HG03025 (cell line): Measurements from ENCODE around the gene ADAMTS8.

Experiments used
- ATAC-seq: cut with Tn5 transposase; IDR thresholded peaks from one replicate; pipeline ENCODE4 v1.9.1; 2021; ENCODE audit warnings: mild to moderate bottlenecking, moderate library complexity; ENCODE audit not compliant: unreplicated experiment, low FRiP score

ADAMTS8 gene

GRCh38 chr11:130422251-130422995 lies 6.0 kb downstream of the ADAMTS8 start:
- ATAC-seq, result no peak

DNA sequence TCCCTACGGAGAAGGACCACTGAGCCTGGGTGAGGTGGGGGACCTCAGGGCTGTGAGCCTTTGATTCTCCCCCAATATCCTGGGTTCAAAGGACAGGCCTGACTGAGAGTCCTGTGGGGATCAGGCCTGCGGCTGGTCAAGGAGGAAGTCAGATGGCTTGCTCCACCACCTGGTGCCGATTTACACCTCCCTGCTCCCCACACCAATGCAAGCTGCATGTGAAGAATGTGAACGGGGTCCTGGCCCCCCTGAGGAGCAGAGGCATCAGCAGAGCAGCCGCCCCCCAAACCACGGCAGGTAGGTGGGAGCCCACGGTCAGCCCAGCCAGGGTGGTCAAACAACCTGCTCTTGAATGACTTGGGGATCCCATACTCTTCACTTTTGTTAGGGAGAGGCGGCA lies 6.7 kb downstream of the ADAMTS8 start:
- ATAC-seq, result no peak

DNA sequence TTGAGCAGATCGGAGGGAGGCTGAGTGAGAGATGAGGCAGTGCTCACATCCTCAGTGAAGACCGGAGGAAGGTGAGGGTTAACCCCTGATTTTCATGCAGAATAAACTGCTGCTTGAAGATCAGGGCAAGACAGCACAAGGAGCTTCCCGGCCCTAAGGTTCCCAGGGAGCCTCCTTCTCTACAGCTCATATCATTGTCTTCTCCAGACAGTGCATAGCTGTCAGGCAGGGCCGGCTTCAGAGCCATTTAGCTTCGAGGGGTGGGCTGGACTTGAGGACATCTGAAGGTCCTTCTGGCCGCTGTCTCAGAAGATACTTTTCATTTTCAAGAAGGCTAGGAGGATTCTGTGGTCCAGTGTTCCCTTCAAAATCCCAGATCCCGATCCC lies 7.2 kb downstream of the ADAMTS8 start:
- no peak for ATAC-seq

GRCh38 chr11:130420478-130421198 lies 7.8 kb downstream of the ADAMTS8 start:
- no peak for ATAC-seq

GRCh38 chr11:130418756-130419155 lies 9.7 kb downstream of the ADAMTS8 start:
- no peak for ATAC-seq

DNA sequence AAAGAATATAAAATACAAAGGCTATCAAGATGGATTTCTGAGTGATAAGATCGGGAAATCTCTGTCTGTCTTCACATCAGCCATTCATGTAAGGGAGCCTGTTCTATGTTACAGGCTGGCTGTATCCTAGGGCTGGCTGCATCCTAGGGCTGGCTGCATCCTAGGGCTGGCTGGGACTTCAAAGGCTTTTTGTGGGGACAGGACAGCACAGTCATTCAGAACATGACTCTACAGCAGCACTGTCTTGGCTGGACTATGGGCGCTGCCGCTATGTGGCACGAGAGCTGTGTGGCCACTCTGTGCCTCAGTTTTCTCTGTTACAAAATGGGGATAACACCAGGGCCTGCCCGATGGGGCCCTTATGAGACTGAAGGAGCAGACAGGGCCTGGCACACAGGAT lies 10.2 kb downstream of the ADAMTS8 start:
- no peak for ATAC-seq

DNA sequence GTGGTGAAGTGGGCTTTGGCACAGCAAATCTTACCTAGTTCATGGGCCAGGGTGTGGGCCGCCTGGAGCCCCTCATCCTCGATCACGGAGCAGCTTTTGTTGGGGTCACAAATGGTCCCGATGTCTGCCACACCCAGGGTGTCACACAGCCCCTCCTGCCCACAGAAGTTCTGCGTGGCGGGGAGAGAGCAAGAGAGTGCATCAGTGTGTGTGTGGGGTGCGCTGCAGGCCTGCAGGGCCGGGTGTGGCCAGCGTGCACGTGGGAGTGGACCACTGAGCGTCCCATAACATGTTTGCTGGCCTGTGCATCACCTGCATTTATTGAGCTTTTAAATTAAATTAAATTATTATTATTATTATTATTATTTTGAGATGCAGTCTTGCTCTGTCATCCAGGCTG lies 11.5 kb downstream of the ADAMTS8 start:
- ATAC-seq, result no peak

GRCh38 chr11:130416530-130416882 lies 11.9 kb downstream of the ADAMTS8 start:
- no peak for ATAC-seq

DNA sequence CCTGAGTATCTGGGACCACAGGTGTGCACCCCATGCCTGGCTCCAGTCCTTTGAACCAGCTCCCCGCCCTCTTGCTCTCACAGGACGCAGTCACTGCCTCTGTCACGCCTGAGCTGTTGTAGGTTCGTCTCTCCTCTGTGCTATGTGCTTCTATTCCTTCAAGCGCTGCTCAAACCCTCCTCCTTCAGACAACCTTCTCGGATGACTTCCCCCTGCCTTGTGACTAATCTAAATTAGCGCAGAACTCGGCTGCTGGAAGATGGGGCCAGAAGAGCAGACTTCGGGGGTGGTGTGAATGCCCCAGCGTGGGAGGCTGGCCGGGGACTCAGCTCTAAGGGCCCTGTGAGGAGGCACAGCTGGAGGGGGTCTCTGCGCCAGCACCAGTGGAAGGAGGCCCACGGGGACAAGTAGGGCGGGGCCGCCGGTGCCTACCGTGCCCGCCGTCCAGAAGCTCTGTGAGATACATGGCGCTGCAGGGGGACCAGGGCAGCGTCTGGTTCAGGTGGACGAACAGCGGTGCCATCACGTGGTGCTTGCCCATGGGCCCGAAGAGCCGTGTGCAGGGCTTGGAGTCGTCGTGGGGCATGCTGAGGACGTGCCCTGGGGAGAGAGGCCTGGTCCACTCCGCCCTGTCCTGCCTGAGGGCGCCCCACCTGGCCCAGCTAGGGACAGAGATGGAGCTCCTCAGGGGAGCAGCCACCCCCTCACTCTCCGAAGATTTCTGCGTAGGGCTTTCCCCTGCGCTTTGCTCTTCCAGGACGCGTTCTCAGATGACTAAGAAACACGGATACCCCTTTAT lies 12.5 kb downstream of the ADAMTS8 start:
- no peak for ATAC-seq

DNA sequence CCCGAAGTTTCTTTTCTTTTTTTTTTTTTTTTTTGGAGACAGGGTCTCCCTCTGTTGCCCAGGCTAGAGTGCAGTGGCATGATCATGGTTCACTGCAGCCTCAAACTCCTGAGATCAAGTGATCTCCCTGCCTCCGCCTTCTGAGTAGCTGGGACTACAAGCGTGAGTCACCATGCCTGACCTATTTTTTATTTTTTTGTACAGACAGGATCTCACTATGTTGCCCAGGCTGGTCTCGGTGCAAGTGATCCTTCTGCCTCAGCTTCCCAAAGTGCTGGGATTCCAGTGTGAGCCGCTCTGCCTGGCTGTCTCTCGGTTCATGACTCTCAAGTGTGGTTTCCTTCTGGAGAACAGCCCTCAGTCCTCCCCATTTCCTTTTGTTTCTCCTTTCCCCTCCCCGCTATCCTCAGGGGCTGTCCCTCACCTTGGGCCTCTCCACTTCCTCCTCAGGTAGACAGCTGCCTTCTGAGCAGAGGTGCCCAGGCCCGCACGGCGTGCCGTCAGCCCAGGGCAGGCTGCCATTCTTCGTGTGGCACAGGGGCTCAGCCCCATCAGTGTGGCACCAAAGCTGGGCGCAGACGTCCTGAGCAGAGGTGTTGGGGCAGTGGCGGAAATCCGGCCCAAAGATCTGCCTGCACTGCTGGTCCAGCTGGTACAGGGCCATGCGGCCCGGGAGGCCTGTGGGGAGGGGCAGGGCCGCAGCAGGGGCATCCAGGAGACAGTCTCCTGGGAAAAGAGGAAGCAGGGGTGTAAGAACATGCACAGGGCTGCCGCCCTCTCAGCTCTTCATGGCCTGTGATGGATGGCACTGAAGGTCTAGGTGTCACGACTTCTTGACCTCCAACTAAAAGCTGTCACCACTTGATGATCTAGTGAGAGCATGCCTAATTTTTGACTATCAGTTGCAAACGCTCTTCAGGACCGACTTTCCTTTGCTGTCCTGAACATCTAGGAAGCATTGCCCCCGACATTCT lies 14.0 kb downstream of the ADAMTS8 start:
- ATAC-seq, result no peak

GRCh38 chr11:130413405-130414106 lies 14.9 kb downstream of the ADAMTS8 start:
- no peak for ATAC-seq

- no peak for ATAC-seq
Observed at GRCh38 chr11:130411223-130411622, 17.2 kb downstream of the ADAMTS8 start.

GRCh38 chr11:130409594-130410388 lies 18.6 kb downstream of the ADAMTS8 start:
- ATAC-seq, result no peak

- no peak for ATAC-seq
Observed at GRCh38 chr11:130408901-130409300, 19.5 kb downstream of the ADAMTS8 start.

- ATAC-seq, result no peak
Observed at GRCh38 chr11:130408401-130408890, 20.0 kb downstream of the ADAMTS8 start.

GRCh38 chr11:130407978-130408377 lies 20.4 kb downstream of the ADAMTS8 start:
- no peak for ATAC-seq

GRCh38 chr11:130405428-130405827 lies 23.0 kb downstream of the ADAMTS8 start:
- no peak for ATAC-seq

DNA sequence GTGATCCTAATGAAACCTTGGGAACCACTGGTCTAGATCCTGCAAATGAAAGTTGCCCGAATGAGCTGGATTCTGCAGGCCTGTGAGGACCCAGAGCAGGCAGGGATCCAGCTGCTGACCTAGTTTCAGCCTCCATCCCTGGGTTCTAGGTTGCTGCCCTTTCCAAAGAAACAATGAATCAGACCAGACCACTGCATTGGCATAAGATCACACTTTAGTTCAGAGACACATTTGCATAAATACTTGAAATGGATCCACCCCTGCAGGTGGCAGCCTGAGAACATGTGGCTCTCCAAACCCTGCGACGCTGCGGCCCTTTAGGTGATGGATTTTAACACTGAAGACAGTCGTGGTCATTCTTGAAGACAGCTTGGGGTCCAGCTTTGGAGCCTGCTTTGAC lies 23.7 kb downstream of the ADAMTS8 start:
- ATAC-seq, result no peak

DNA sequence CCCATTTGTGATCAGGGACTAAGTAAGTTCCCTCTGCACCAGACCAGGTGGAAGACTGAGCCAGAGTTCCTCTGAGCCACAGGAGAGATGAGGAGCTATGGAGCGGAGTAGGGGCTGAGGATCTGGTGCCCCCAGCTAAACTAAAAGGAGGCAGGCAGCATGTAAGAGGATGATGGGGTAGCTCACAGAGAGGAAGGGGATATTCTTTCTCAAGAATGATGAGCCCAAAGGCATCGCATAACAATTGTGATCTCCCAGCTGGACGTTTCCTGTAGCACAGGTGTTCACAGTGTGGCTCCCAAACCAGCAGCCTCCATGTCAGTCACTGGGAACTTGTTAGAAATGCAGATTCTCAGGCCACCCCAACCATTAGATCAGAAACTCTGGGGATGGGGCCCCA lies 24.4 kb downstream of the ADAMTS8 start:
- ATAC-seq, result no peak
